Measurements from ENCODE around the gene DPM1.

Gene DPM1

GRCh38 chr20:50995506-50995905 is 37.2 kb upstream of the DPM1 start:
- H3K9ac ChIP-seq (ENCODE audit: low read length), result no peak overlapping the region
- H3K79me2 ChIP-seq (ENCODE audit: insufficient read depth, low read length), result no peaks in the 10 kb centered on the region
- no peak overlapping the region for H2AFZ ChIP-seq (ENCODE audit: low read length)
- no peaks in the 10 kb centered on the region for H4K20me1 ChIP-seq (ENCODE audit: insufficient read depth, low read length)
- no peak overlapping the region for H3K27ac ChIP-seq (ENCODE audit: low read depth, low read length, poor library complexity, severe bottlenecking)
- H3K4me1 ChIP-seq (ENCODE audit: insufficient read depth, low read length, severe bottlenecking), result no peaks in the 10 kb centered on the region
- no peaks in the 10 kb centered on the region for H3K36me3 ChIP-seq (ENCODE audit: insufficient read depth, low read length)
- no peaks in the 10 kb centered on the region for H3K9me3 ChIP-seq (ENCODE audit: low read length)
- H3F3A ChIP-seq (ENCODE audit: insufficient read depth, low read length), result no peaks in the 10 kb centered on the region
- no peak overlapping the region for H3K4me3 ChIP-seq (ENCODE audit: low read depth, low read length, poor library complexity, severe bottlenecking)
- no peak for TF ChIP-seq CTCF (IDR thresholded peaks at IDR 0.05; ENCODE audit: low read length)
- no peak for TF ChIP-seq EZH2 (IDR thresholded peaks at IDR 0.05; ENCODE audit: borderline replicate concordance, low read length)
- no peak overlapping the region for H3K4me2 ChIP-seq (ENCODE audit: low read length)
- no peaks in the 10 kb centered on the region for H3K9me2 ChIP-seq (ENCODE audit: low read depth, low read length)
- peaks cover 3% of the 10 kb centered on the region; the same call in 1 of the 2 replicates for H3K27me3 ChIP-seq (ENCODE audit: insufficient read depth, low read length)

GRCh38 chr20:50993876-50994275 is 35.5 kb upstream of the DPM1 start:
- Histone ChIP-seq H3K9ac (ENCODE audit: low read length) (no peak overlapping the region), H3K36me3 (ENCODE audit: insufficient read depth, low read length) (no peaks in the 10 kb centered on the region), H2AFZ (ENCODE audit: low read length) (no peak overlapping the region), H3K4me2 (ENCODE audit: low read length) (no peak overlapping the region), H3K9me3 (ENCODE audit: low read length) (no peaks in the 10 kb centered on the region), H3K4me1 (ENCODE audit: insufficient read depth, low read length, severe bottlenecking) (no peaks in the 10 kb centered on the region), H3K79me2 (ENCODE audit: insufficient read depth, low read length) (no peaks in the 10 kb centered on the region), H3K27ac (ENCODE audit: low read depth, low read length, poor library complexity, severe bottlenecking) (no peak overlapping the region), H3K4me3 (ENCODE audit: low read depth, low read length, poor library complexity, severe bottlenecking) (no peak overlapping the region), H3K27me3 (ENCODE audit: insufficient read depth, low read length) (peaks cover 3% of the 10 kb centered on the region; the same call in 1 of the 2 replicates), H3K9me2 (ENCODE audit: low read depth, low read length) (no peaks in the 10 kb centered on the region), H4K20me1 (ENCODE audit: insufficient read depth, low read length) (no peaks in the 10 kb centered on the region), H3F3A (ENCODE audit: insufficient read depth, low read length) (no peaks in the 10 kb centered on the region)
- TF ChIP-seq CTCF (IDR thresholded peaks at IDR 0.05; ENCODE audit: low read length) (no peak), EZH2 (IDR thresholded peaks at IDR 0.05; ENCODE audit: borderline replicate concordance, low read length) (no peak)

GRCh38 chr20:50992733-50993457 is 34.6 kb upstream of the DPM1 start:
- Histone ChIP-seq H3K4me2 (ENCODE audit: low read length) (no peak overlapping the region), H3K9me3 (ENCODE audit: low read length) (no peaks in the 10 kb centered on the region), H3K27me3 (ENCODE audit: insufficient read depth, low read length) (peaks cover 3% of the 10 kb centered on the region; the same call in 1 of the 2 replicates), H3F3A (ENCODE audit: insufficient read depth, low read length) (no peaks in the 10 kb centered on the region), H3K9me2 (ENCODE audit: low read depth, low read length) (no peaks in the 10 kb centered on the region), H2AFZ (ENCODE audit: low read length) (no peak overlapping the region), H4K20me1 (ENCODE audit: insufficient read depth, low read length) (no peaks in the 10 kb centered on the region), H3K36me3 (ENCODE audit: insufficient read depth, low read length) (no peaks in the 10 kb centered on the region), H3K9ac (ENCODE audit: low read length) (no peak overlapping the region), H3K4me1 (ENCODE audit: insufficient read depth, low read length, severe bottlenecking) (no peaks in the 10 kb centered on the region), H3K79me2 (ENCODE audit: insufficient read depth, low read length) (no peaks in the 10 kb centered on the region), H3K27ac (ENCODE audit: low read depth, low read length, poor library complexity, severe bottlenecking) (no peak overlapping the region), H3K4me3 (ENCODE audit: low read depth, low read length, poor library complexity, severe bottlenecking) (no peak overlapping the region)
- TF ChIP-seq CTCF (IDR thresholded peaks at IDR 0.05; ENCODE audit: low read length) (peak; percentile 67), EZH2 (IDR thresholded peaks at IDR 0.05; ENCODE audit: borderline replicate concordance, low read length) (no peak)
